Renal pelvis (tissue), 4 donors: ENCODE results near the gene BLOC1S4. TPM values are rescaled to one million over a fixed set of nuclear protein-coding genes. Genes with fewer than 3 reads are reported as not detected.

ENCODE experiments used
- DNase-seq: peaks from one replicate; pipeline ENCODE4 v3.0.0-alpha.2; 2013
- polyA plus RNA-seq, 3 donors: library from polyadenylated mRNA; unstranded; fragments of 120-200 nt; gene quantifications; one replicate each; pipeline ENCODE4 v1.2.1, GENCODE V29; 2013; ENCODE audit not compliant: insufficient read length in 3 of 3

BLOC1S4 gene
- polyA plus RNA-seq, 3 donors: 10.3 to 13.7 (median 13.3) TPM

- no peak for DNase-seq
These were observed 29.7 kb upstream of the BLOC1S4 start for GRCh38 chr4:6686104-6686787.

- no peak for DNase-seq
These were observed 27.8 kb upstream of the BLOC1S4 start for GRCh38 chr4:6687947-6688878.

GRCh38 chr4:6688879-6689505, 27.0 kb upstream of the BLOC1S4 start:
- DNase-seq: no peak

GRCh38 chr4:6689506-6689960, 26.4 kb upstream of the BLOC1S4 start:
- DNase-seq: no peak

GRCh38 chr4:6692379-6692778, 23.6 kb upstream of the BLOC1S4 start:
- no peak for DNase-seq

- no peak for DNase-seq
These were observed 23.2 kb upstream of the BLOC1S4 start for GRCh38 chr4:6692806-6693205.

GRCh38 chr4:6693231-6694176, 22.5 kb upstream of the BLOC1S4 start, which contains the start of gene S100P:
S100P (plus strand) TSS chr4:6693878; CDS start chr4:6693933, 55 bp downstream.
- no peak for DNase-seq

GRCh38 chr4:6694177-6694901, 21.6 kb upstream of the BLOC1S4 start:
- DNase-seq: no peak

GRCh38 chr4:6695660-6696610, 20.0 kb upstream of the BLOC1S4 start:
- DNase-seq: no peak

GRCh38 chr4:6696611-6697010, 19.4 kb upstream of the BLOC1S4 start:
- no peak for DNase-seq

GRCh38 chr4:6697131-6697530, 18.8 kb upstream of the BLOC1S4 start:
- no peak for DNase-seq

- DNase-seq: no peak
These were observed 16.6 kb upstream of the BLOC1S4 start for GRCh38 chr4:6699388-6699787.

- no peak for DNase-seq
These were observed 16.1 kb upstream of the BLOC1S4 start for GRCh38 chr4:6699903-6700302.

GRCh38 chr4:6701371-6701770, 14.6 kb upstream of the BLOC1S4 start:
- DNase-seq: no peak

- DNase-seq: no peak
These were observed 13.2 kb upstream of the BLOC1S4 start for GRCh38 chr4:6702761-6703160.

GRCh38 chr4:6703786-6704185, 12.2 kb upstream of the BLOC1S4 start:
- DNase-seq: no peak

GRCh38 chr4:6705646-6706045, 10.3 kb upstream of the BLOC1S4 start:
- DNase-seq: no peak

- no peak for DNase-seq
These were observed 9.8 kb upstream of the BLOC1S4 start for GRCh38 chr4:6706173-6706572.
